GM21526 (cell line): ENCODE measurements around the gene MYO7B.

Experiments
- ATAC-seq: cut with Tn5 transposase; IDR thresholded peaks from one replicate; pipeline ENCODE4 v1.9.1; 2021; ENCODE audit warnings: moderate library complexity; ENCODE audit not compliant: unreplicated experiment, low FRiP score

The MYO7B gene

DNA sequence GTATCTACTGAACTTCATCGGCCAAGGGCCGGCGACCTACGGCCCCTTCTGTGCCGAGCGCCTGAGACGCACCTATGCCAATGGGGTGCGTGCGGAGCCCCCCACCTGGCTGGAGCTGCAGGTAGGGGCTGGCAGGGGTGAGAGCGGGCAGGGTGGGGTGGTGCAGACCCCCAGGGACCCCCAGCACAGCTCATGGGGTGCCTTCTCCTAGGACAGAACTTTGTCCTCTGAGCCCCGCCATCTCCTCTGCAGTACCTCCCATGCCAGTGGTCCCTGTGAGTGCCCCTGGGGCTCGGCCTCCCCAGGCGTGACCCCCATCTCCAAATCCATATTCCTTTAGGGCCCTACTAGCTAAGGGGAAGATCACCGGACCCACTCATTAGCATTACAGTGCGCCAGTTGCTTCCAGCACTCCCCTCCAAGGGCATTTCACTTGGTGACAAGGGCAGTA, 86.5 kb downstream of the MYO7B start:
- ATAC-seq: no peak

DNA sequence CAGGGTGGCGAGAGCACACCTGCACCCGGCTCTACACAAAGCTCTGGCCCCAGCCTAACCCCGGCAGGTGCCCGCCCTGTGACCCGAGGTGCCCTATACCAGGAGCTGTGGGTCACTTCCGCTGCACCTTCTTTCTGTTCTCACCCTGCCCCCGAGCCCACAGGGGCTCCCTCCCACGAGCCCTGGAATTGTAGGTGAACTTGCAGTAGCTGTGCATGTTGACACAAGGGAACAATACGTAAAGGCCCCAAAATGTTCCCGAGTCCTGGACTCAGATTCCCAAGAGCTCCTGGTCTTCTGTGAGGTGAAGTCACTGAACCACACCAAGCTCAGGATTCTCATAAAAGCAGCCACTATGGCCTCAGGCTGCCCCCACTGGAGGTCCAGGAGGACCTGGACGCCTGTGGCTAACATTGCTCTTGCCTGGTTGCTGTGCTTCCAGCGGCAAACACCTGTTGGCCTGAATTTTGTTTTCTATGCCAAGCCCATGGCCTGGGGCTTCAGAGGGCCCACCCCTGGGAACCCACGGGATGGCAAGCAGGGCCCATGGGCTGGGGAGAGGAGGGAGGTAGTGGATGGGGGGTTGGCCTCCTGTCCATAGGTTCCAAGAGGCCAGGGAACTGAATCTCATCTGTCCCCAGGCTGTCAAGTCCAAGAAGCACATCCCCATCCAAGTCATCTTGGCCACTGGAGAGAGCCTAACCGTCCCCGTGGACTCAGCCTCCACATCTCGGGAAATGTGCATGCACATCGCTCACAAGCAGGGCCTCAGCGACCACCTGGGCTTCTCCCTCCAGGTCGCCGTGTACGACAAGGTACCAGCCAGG, 87.3 kb downstream of the MYO7B start:
- no peak for ATAC-seq

- ATAC-seq: no peak
Observed at GRCh38 chr2:127623388-127624319, 88.2 kb downstream of the MYO7B start.

- ATAC-seq: no peak
Observed at GRCh38 chr2:127624320-127624755, 88.9 kb downstream of the MYO7B start.

GRCh38 chr2:127624756-127625571, 89.5 kb downstream of the MYO7B start:
- no peak for ATAC-seq

GRCh38 chr2:127625572-127625951, 90.1 kb downstream of the MYO7B start:
- ATAC-seq: no peak

- no peak for ATAC-seq
Observed at GRCh38 chr2:127626175-127626574, 90.7 kb downstream of the MYO7B start.

GRCh38 chr2:127626917-127627739, 91.6 kb downstream of the MYO7B start:
- no peak for ATAC-seq

- no peak for ATAC-seq
Observed at GRCh38 chr2:127627740-127628571, 92.5 kb downstream of the MYO7B start.

GRCh38 chr2:127628767-127629614, 93.5 kb downstream of the MYO7B start:
- ATAC-seq: no peak

DNA sequence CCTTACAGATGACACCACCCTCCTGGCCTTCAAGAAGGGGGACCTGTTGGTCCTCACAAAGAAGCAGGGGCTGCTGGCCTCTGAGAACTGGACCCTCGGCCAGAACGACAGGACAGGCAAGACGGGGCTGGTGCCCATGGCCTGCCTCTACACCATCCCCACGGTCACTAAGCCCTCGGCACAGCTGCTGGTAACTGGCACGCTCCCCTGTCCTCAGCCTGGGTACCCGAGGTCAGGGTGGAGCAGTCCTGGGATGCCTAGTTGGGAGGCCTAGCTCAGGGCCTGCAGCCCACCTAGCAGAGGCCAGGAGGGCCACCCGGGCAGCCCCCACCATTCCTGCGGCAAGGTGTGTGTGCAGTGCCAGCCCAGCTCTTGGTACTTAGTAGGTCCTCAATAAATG, 94.2 kb downstream of the MYO7B start:
- no peak for ATAC-seq

- ATAC-seq: no peak
Observed at GRCh38 chr2:127630096-127630863, 94.8 kb downstream of the MYO7B start.

GRCh38 chr2:127630864-127631540, 95.5 kb downstream of the MYO7B start:
- ATAC-seq: no peak

- ATAC-seq: no peak
Observed at GRCh38 chr2:127631541-127631996, 96.1 kb downstream of the MYO7B start.

DNA sequence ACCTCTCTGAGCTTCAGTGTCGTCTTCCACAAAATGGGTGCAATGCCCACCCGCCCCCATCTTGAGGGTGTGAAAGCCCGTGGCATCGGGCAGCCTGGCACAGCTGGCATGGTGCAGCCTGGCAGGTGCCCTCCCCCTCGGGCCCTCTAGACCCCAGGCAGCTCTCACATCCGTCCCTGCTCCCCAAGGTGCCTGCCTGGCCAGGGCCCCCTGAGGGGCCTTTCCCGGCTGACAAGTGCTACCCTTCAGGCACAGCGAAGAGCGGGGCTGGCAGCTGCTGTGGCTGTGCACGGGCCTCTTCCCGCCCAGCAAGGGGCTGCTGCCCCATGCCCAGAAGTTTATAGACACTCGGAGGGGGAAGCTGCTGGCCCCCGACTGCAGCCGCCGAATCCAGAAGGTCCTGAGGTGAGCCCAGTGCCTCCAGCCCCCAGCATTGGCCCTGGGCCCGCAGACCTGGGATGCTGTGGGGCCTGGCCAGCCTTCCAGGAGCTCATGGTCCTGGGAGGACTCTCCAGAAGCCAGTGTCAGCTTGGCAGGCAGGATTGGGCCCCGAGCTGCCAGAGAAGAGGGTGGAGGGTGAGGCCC, 96.6 kb downstream of the MYO7B start:
- ATAC-seq: no peak
